Kidney capillary endothelial cell (primary cell): Measurements from ENCODE around the gene PLCB4.

Experiments
- DNase-seq: peaks from one replicate; pipeline ENCODE4 v3.0.0-alpha.2; 2018; ENCODE audit warnings: low spot score

The PLCB4 gene

GRCh38 chr20:9179193-9179802 lies 110.4 kb downstream of the PLCB4 start:
- DNase-seq: peak; percentile 80

- DNase-seq: no peak
Measured at GRCh38 chr20:9179867-9180266, 111.0 kb downstream of the PLCB4 start.

GRCh38 chr20:9180481-9181257 lies 111.8 kb downstream of the PLCB4 start:
- DNase-seq: no peak

GRCh38 chr20:9185511-9185910 lies 116.6 kb downstream of the PLCB4 start:
- peak; percentile 82 for DNase-seq

GRCh38 chr20:9186396-9186795 lies 117.5 kb downstream of the PLCB4 start:
- no peak for DNase-seq

- DNase-seq: no peak
Measured at GRCh38 chr20:9195031-9195430, 126.1 kb downstream of the PLCB4 start.

GRCh38 chr20:9196110-9196509 lies 127.2 kb downstream of the PLCB4 start:
- DNase-seq: no peak

- no peak for DNase-seq
Measured at GRCh38 chr20:9198460-9198859, 129.6 kb downstream of the PLCB4 start.

- no peak for DNase-seq
Measured at GRCh38 chr20:9200196-9200595, 131.3 kb downstream of the PLCB4 start.

GRCh38 chr20:9200620-9201019 lies 131.7 kb downstream of the PLCB4 start:
- no peak for DNase-seq

- DNase-seq: no peak
Measured at GRCh38 chr20:9202420-9203080, 133.7 kb downstream of the PLCB4 start.

GRCh38 chr20:9203081-9203447 lies 134.2 kb downstream of the PLCB4 start:
- DNase-seq: no peak

GRCh38 chr20:9204979-9205378 lies 136.1 kb downstream of the PLCB4 start:
- no peak for DNase-seq

- DNase-seq: no peak
Measured at GRCh38 chr20:9206486-9206885, 137.6 kb downstream of the PLCB4 start.

GRCh38 chr20:9207253-9207652 lies 138.4 kb downstream of the PLCB4 start:
- no peak for DNase-seq

GRCh38 chr20:9210356-9210755 lies 141.5 kb downstream of the PLCB4 start:
- no peak for DNase-seq

GRCh38 chr20:9211016-9211760 lies 142.3 kb downstream of the PLCB4 start:
- DNase-seq: no peak

- DNase-seq: no peak
Measured at GRCh38 chr20:9212735-9213134, 143.8 kb downstream of the PLCB4 start.

- no peak for DNase-seq
Measured at GRCh38 chr20:9214685-9215084, 145.8 kb downstream of the PLCB4 start.

GRCh38 chr20:9215539-9215938 lies 146.7 kb downstream of the PLCB4 start:
- no peak for DNase-seq

- DNase-seq: no peak
Measured at GRCh38 chr20:9218531-9218961, 149.7 kb downstream of the PLCB4 start.

- no peak for DNase-seq
Measured at GRCh38 chr20:9220874-9221547, 152.1 kb downstream of the PLCB4 start.
